Renal cortex interstitium (tissue), 11 donors: ENCODE data around the gene TMEM59L. TPM values are rescaled to one million over a fixed set of nuclear protein-coding genes. Genes with fewer than 3 reads are reported as not detected.

Source experiments
- DNase-seq, 11 donors: peaks; one replicate each; pipeline ENCODE4 v3.0.0-alpha.2; 2013; ENCODE audit warnings: low read depth in 9 of 11, low spot score in 4 of 11; ENCODE audit errors: extremely low read depth in 1 of 11
- polyA plus RNA-seq, 3 donors: library from polyadenylated mRNA; unstranded; fragments of 120-200 nt; gene quantifications; one replicate each; pipeline ENCODE4 v1.2.1, GENCODE V29; 2013; ENCODE audit not compliant: insufficient read length in 3 of 3

The TMEM59L gene
- polyA plus RNA-seq, 3 donors: 1.6 to 3.9 (median 2.9) TPM

DNA sequence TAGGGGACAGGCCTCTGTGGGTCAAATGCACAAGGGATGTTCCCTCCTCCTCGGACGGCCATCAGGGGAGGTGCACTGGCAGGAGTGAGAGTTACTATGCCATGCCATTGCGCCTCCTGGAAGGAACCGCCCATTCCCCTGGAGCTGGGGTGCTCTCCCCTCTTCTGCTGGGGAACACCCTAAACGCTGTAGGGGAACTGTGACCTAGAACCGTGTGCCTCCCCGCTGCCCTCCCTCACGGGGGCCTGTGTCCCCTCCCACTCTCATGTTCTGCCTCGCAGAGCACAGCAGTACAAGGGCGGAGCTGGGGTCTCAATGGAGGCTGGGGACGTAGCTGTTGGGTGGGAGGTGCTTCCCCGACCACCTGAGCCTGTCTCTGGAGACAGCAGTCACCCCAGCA lies 53.6 kb downstream of the TMEM59L start:
- no peak for DNase-seq

DNA sequence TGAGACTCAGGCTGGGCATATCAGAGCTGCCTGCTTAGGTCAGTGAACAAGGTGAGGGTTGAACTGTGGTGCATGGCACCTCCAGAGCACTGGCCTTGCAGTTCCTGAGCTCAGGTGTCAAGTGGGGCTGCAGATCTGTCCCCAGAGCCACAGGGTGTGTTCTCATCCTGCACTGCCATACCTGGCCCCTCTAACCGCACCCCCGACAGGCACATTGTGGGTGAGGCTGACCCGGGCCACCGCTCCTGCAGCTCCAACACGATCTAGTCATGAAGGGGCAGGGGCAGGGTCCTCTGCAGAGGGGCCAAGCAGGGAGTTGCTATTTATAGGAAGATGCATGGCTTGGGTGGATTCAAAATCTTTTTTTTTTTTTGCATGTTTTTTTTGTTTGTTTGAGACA lies 54.1 kb downstream of the TMEM59L start:
- DNase-seq: no peak

DNA sequence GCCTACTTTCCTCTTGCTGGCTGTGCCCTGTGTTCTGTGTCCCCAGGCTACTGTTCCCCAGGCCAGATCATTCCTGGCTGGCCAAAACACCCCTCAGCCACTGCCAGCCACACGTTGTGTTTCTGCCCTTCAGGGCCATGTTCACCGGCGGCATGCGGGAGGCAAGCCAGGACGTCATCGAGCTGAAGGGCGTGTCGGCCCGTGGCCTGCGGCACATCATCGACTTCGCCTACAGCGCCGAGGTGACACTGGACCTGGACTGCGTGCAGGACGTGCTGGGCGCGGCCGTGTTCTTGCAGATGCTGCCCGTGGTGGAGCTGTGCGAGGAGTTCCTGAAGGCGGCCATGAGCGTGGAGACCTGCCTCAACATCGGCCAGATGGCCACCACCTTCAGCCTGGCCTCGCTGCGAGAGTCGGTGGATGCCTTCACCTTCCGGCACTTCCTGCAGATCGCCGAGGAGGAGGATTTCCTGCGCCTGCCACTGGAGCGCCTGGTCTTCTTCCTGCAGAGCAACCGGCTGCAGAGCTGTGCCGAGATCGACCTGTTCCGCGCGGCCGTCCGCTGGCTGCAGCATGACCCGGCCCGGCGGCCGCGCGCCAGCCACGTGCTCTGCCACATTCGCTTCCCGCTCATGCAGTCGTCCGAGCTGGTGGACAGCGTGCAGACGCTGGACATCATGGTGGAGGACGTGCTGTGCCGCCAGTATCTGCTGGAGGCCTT lies 55.0 kb downstream of the TMEM59L start:
- no peak for DNase-seq

DNA sequence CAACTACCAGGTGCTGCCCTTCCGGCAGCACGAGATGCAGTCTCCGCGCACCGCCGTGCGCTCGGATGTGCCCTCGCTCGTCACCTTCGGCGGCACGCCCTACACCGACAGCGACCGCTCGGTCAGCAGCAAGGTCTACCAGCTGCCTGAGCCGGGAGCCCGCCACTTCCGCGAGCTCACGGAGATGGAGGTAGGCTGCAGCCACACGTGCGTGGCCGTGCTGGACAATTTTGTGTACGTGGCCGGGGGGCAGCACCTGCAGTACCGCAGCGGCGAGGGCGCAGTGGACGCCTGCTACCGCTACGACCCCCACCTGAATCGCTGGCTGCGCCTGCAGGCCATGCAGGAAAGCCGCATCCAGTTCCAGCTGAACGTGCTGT lies 55.6 kb downstream of the TMEM59L start:
- no peak for DNase-seq

DNA sequence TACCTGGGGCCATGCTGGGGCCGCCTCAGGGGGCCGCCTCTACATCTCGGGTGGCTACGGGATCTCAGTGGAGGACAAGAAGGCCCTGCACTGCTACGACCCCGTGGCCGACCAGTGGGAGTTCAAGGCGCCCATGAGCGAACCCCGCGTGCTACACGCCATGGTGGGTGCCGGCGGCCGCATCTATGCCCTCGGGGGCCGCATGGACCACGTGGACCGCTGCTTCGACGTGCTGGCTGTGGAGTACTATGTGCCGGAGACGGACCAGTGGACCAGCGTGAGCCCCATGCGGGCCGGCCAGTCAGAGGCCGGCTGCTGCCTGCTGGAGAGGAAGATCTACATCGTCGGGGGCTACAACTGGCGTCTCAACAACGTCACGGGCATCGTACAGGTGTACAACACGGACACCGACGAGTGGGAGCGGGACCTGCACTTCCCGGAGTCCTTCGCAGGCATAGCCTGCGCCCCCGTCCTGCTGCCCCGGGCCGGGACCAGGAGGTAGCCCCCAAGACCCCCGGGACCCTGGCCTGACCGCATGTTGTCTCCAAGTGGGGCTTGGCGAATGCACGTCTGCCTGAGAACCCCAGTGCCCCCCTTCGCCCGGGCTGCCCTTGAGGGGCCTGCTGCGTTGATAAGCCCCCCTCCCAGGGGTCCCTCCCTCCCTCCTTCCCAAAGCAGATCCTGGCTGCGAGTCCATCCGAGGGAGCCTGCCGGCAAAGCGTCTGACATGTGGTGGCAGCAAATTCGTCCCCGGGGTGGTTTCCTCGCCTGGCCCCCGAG lies 56.3 kb downstream of the TMEM59L start:
- DNase-seq: no peak

DNA sequence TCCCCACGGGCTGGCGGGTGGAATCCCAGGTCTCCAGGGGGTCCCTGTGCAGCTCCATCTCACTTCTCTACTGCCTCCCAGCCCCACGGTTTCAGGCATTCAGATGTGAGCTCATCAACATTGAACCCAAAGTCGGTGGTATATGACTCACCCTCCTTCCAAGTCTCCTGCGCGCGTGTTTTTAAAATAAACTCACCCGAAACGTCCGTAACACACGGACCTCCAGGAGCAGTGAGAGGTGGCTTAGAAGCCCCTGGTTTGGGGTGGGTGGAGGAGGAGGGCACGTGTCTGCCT lies 56.8 kb downstream of the TMEM59L start:
- no peak for DNase-seq

DNA sequence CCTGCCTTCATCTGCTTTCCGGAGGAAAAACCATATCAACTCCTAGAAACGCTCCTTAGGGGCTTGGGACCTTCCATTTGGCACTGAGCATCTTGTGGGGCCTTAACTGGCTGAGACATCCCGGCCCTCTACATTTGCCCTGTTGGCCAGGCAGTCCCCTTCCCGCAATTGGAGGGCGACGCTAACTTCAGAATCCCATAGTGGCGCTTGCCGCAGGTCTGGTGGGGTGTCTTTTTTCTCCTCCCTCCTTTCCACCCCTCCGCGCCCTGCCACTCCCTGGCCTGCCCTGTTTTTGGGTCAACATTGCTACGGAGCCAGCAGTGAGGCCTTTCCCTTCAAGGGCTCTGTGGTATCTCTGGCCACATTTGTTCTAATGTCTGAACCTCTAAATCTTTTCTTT lies 57.2 kb downstream of the TMEM59L start:
- no peak for DNase-seq

DNA sequence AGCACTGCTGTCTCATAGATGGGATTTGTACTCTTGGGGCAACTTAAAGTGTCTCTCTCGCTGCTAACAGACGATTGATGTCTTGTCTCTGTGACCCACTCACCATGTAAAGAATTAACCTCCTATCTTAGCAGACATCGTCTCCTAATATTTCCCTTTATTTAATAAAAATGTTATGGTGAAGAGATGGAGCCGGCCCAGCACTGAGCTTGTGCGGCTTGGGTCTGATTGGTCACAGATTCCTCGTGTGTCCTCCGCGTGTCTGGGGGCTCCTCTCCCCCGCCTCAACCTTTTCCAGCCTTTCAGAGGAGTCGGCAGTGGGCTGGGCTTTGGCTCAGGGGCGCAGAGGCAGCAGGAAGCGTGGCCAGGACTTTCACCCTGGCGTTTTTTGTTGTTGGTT lies 57.6 kb downstream of the TMEM59L start:
- DNase-seq: peak in 4 of 11 donors; percentile 36 to 57 (median 49)

Other genes with a start within 250 kb of the TMEM59L start
- gene GDF15, start 226.7 kb upstream of the TMEM59L start, polyA plus RNA-seq: 10 to 100 TPM in 1 of 3 donors, 1 to 10 TPM in 2; 2.2 to 10.4 (median 2.9) TPM
- 1 to 10 TPM in 1 of 3 donors, under 1 TPM in 2; 0.75 to 1.6 (median 0.88) TPM for gene LRRC25, start 215.2 kb upstream of the TMEM59L start, polyA plus RNA-seq
- 100 to 1,000 TPM in 2 of 3 donors, 10 to 100 TPM in 1; 52.4 to 115 (median 104) TPM for gene SSBP4, start 193.5 kb upstream of the TMEM59L start, polyA plus RNA-seq
- 100 to 1,000 TPM; 104 to 133 (median 123) TPM for gene ISYNA1, start 174.7 kb upstream of the TMEM59L start, polyA plus RNA-seq
- 10 to 100 TPM in 2 of 3 donors, 1 to 10 TPM in 1; 8.4 to 13.3 (median 10.6) TPM for gene ELL, start 90.8 kb upstream of the TMEM59L start, polyA plus RNA-seq
- gene FKBP8, start 69.3 kb upstream of the TMEM59L start, polyA plus RNA-seq: 100 to 1,000 TPM; 133 to 212 (median 182) TPM
- gene KXD1, start 55.0 kb upstream of the TMEM59L start, polyA plus RNA-seq: 10 to 100 TPM; 48.0 to 67.6 (median 64.9) TPM
- gene UBA52, start 41.0 kb upstream of the TMEM59L start, polyA plus RNA-seq: 100 to 1,000 TPM; 782 to 892 (median 838) TPM
- 10 to 100 TPM; 19.9 to 47.1 (median 43.4) TPM for gene REX1BD, start 24.1 kb upstream of the TMEM59L start, polyA plus RNA-seq
- 1 to 10 TPM; 2.6 to 5.8 (median 4.7) TPM for gene CRLF1, start 6.1 kb upstream of the TMEM59L start, polyA plus RNA-seq
- 10 to 100 TPM in 1 of 3 donors, 1 to 10 TPM in 2; 4.7 to 11.4 (median 8.2) TPM for gene KLHL26, start 24.2 kb downstream of the TMEM59L start, polyA plus RNA-seq
- gene CRTC1, start 70.8 kb downstream of the TMEM59L start, polyA plus RNA-seq: 10 to 100 TPM; 15.4 to 27.1 (median 22.7) TPM
- gene COMP, start 178.4 kb downstream of the TMEM59L start, polyA plus RNA-seq: under 1 TPM; 0.13 to 0.76 (median 0.14) TPM
- 10 to 100 TPM; 48.5 to 63.6 (median 57.5) TPM for gene UPF1, start 219.1 kb downstream of the TMEM59L start, polyA plus RNA-seq